Stimulated activated CD4-positive, alpha-beta T cell treated with anti-CD3 and anti-CD28 coated beads, Interleukin-12 subunit alpha, Interleukin-12 subunit beta, amount 100 ng/mL, for 4 hours (primary cell): Measurements from ENCODE around the gene EPS15.
"Not testable (repeated sequence)": the region's sequence is repeated elsewhere in the genome, so short reads cannot be mapped to it uniquely, and the experiment has no call there.

ENCODE experiments used
- DNase-seq: peaks from one replicate; pipeline ENCODE4 v3.0.0-alpha.2; 2020

EPS15 gene

GRCh38 chr1:51514733-51515132, 4.3 kb downstream of the EPS15 start:
- DNase-seq: no peak

DNA sequence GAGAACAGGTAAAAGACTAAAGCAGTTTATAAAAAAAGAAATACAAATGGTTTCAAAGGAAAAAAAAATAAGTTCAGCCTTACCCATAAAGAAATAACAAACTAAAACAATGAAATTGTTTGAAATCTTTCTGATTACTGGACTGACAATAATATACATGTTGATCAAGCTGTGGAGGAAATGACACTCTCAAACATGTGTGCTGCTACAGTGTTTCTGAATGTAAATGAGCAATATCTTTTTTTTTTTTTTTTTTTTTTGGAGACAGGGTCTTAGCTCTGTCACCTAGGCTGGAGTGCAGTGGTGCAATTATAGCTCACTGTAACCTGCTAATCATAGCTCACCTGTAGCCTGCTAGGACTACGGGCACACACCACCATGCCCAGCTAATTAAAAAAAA, 6.5 kb downstream of the EPS15 start:
- DNase-seq: no peak

GRCh38 chr1:51512120-51512519, 6.9 kb downstream of the EPS15 start:
- no peak for DNase-seq

DNA sequence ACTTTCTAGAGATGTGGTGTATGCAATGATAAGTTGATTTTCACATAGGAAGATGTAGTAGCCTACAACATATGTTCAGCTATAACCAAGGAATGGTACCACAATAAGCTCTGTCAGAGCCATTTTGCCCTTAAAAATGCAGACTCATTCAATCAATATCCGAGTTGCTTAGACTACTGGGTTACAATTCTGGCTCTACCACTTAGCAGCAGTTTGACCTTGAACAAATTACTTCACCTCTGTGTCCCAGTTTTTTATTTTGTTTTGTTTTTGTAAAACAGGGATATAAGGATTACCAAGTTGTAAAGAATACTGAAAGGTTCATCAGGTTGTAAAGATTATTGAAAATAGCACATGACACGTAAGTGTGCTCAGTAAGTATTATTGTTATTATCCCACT, 9.3 kb downstream of the EPS15 start:
- DNase-seq: no peak

GRCh38 chr1:51506537-51506936, 12.5 kb downstream of the EPS15 start:
- no peak for DNase-seq

DNA sequence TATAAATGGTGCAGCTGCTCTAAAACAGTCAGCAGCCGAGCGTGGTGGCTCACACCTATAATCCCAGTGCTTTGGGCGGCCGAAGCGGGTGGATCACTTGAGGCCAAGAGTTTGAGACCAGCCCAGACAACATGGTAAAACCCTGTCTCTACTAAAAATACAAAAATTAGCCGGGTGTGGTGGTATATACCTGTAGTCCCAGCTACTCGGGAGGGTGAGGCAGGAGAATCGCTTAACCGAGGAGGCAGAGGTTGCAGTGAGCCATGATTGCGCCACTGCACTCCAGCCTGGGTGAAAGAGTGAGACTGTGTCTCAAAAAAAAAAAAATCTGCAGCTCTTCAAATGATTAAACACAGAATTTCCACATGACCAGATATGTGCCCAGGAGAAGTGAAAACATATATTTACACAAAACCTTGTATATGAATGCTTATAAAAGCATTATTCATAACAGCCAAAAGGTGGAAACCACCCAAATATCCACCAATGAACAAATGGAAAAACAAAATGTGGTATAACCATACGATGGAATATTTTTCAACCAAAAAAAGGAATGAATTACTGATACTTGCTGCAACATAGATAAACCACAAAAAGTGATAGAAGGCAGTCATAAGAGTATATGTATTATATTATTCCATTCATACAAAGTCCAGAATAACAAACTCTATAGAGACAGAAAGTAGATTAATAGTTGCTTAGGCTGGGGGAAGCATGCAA, 14.1 kb downstream of the EPS15 start:
- DNase-seq: no peak

- DNase-seq: not testable (repeated sequence)
These were observed 17.8 kb downstream of the EPS15 start for GRCh38 chr1:51501218-51501630.

DNA sequence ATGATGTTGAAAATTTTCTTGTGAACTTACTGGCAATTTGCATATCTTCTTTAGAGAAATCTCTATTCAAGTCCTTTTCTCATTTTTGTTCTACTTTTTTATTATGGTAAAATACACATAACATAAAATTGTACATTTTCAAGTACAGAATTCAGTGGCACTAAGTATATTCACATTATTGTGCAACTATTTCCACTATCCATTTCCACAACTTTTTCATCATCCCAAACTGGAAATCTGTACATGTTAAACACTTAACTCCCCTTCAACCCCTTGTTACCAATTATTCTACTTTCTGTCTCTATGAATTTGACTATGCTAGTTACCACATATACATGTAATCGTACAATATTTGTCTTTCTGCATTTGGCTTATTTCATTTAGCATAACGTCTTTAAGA, 19.4 kb downstream of the EPS15 start:
- no peak for DNase-seq

DNA sequence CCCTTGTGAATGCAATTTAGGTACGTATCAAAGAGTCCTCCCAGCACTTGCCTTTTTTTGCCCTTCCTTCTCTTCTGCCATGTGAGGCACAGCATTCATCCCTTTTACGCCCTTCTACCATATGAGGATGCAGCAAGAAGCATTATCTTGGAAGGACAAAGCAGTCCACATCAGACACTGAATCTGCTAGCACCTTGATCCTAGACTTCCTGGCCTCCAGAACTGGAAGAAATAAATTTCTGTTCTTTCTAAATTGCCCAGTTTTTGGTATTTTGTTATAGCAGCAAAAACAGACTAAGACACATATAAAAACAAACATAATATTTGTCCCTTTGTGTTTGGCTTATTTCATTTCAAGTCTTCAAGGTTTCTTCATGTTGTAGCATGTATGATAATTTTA, 20.1 kb downstream of the EPS15 start:
- no peak for DNase-seq

GRCh38 chr1:51497340-51497739, 21.7 kb downstream of the EPS15 start:
- DNase-seq: no peak

GRCh38 chr1:51494138-51494830, 24.8 kb downstream of the EPS15 start:
- DNase-seq: no peak

GRCh38 chr1:51491166-51491981, 27.7 kb downstream of the EPS15 start:
- DNase-seq: no peak

- DNase-seq: no peak
These were observed 29.6 kb downstream of the EPS15 start for GRCh38 chr1:51489472-51489871.

DNA sequence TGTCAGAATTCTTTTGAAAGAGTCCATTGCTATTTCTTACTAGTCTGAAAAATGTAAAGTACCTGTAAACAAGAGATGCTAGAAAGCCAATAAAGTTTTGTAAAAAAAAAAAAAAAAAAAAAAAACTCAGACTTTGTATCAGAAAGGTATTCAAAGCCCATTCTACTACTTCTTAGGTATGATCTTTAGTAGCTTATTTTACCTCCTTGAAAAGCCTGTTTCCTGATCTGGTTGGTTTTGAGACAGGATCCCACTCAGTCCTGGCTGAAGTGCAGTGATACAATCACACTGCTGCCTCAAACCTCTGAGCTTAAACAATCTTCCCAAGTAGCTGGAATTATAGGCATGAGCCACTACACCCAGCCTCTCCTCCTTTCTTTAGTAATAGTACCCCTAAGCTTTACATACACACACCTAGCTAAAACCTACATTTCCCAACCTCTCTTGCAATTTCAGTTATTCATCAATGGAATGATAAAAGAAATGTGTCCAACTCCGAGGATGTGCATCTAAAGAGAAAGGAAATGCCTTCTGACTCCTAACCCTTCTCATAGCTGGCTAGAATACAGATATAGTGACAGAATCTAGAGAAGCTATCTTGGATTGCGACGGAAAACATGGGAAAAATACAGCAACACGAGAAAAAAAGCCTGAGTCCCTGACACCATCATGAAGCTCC, 30.6 kb downstream of the EPS15 start:
- DNase-seq: no peak

DNA sequence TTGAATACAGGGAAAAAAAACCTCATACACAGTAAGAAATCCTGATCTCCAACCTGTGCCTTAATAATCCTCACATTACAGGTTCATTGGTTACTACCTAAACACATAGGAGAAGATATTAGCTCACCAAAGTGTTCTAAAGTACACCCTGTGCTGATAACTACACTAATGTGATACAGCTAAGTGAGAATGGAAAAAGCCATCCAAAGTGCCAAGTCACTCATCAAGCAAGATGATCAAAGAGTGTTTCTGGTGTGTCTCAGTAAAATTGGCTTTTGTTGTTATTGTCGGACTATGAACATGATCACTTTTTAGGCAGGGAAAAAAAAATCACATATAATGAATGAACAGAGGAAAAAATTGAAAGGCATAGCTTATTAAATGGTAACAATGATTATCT, 31.4 kb downstream of the EPS15 start:
- DNase-seq: no peak

DNA sequence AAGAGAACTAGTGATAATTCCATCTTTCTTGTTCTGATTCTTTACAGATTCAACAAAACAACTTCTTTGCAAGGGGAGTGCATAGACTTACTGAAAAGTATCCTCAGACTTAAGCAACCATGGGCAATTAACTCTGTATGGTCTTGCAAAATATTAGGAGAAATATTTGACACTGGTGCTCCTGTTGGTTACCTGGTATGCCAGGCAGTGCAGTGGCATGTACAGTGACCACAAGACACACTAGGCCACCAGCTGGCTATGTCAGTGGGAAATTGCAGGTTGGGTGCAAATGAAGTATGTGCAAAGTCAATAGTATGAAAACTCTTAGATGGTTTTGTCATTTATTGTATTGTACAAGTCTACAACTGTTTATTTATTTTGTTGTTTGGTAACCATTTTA, 34.5 kb downstream of the EPS15 start:
- DNase-seq: no peak

DNA sequence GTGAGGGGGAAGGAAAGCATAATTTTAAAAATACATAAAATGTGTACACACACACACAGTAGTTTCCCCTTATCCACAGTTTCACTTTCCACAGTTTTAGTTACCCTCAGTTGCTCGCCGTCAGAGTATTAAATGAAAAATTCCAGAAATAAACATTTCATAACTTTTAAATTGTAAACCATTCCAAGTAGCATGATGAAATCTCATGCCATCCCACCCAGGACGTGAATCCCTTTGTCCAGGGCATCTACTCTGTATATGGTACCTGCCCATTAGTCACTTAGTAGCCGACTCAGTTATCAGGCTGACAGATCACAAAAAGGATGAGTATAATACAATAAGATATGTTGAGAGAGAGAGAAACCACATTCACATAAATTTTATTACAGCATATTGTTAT, 36.2 kb downstream of the EPS15 start:
- DNase-seq: no peak

DNA sequence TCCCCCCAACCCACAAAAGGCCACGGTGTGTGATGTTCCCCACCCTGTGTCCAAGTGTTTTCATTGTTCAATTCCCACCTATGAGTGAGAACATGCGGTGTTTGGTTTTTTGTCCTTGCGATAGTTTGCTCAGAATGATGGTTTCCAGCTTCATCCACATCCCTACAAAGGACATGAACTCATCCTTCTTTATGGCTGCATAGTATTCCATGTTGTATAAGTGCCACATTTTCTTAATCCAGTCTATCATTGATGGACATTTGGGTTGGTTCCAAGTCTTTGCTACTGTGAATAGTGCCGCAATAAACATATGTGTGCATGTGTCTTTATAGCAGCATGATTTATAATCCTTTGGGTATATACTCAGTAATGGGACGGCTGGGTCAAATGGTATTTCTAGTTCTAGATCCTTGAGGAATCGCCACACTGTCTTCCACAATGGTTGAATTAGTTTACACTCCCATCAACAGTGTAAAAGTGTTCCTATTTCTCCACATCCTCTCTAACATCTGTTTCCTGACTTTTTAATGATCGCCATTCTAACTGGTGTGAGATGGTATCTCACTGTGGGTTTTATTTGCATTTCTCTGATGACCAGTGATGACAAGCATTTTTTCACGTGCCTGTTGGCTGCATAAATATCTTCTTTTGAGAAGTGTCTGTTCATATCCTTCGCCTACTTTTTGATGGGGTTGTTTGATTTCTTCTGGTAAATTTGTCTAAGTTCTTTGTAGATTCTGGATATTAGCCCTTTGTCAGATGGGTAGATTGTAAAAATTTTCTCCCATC, 44.0 kb downstream of the EPS15 start:
- not testable (repeated sequence) for DNase-seq

GRCh38 chr1:51473331-51474115, 45.5 kb downstream of the EPS15 start:
- no peak for DNase-seq

GRCh38 chr1:51472359-51472758, 46.7 kb downstream of the EPS15 start:
- no peak for DNase-seq

GRCh38 chr1:51469518-51469917, 49.5 kb downstream of the EPS15 start:
- no peak for DNase-seq

GRCh38 chr1:51464828-51465227, 54.2 kb downstream of the EPS15 start:
- no peak for DNase-seq
